ENCODE data around the gene MYH9. TPM values are rescaled to one million over a fixed set of nuclear protein-coding genes. Genes with fewer than 3 reads are reported as not detected.
A peak's percentile ranks its signal among the peaks of the same experiment; 100 is the strongest.

Gene MYH9
- total RNA-seq, 3 donors from 2014 or later (not counting 1 experiment from before 2014, with no cell fraction given) = 803 to 1,038 (median 808) TPM

- intact Hi-C loops (cut with micrococcal nuclease) = no loop called here
These were observed 107.4 kb downstream of the MYH9 start for GRCh38 chr22:36280379-36280778.

GRCh38 chr22:36279219-36279666 is 108.5 kb downstream of the MYH9 start:
- H3K36me3 Mint-ChIP-seq = peaks cover 7% of the 10 kb centered on the region
- no peak for DNase-seq
- TF ChIP-seq CTCF (IDR thresholded peaks at IDR 0.05) = no peak
- no peaks in the 10 kb centered on the region for H3K27me3 ChIP-seq (ENCODE audit: control insufficient read depth, insufficient read depth, low read length)
- intact Hi-C loops (cut with micrococcal nuclease) = loop anchor here (5.0 kb wide), 2 partner anchors 42 to 137 kb away; partner anchors contain the start of gene APOL2
- H3K4me3 Mint-ChIP-seq = no peak overlapping the region
- H3K4me3 ChIP-seq (ENCODE audit: low read length) = no peak overlapping the region
- H3K27me3 Mint-ChIP-seq (ENCODE audit: low read depth in 2 of 2) = no peaks in the 10 kb centered on the region
- no peaks in the 10 kb centered on the region for H3K9me3 ChIP-seq (ENCODE audit: control insufficient read depth, insufficient read depth, low read length)
- H3K4me1 ChIP-seq (ENCODE audit: control insufficient read depth, insufficient read depth, low read length) = peaks cover 10% of the 10 kb centered on the region
- peaks cover 41% of the 10 kb centered on the region for H3K36me3 ChIP-seq (ENCODE audit: control insufficient read depth, insufficient read depth, low read length)
- H3K27ac ChIP-seq (ENCODE audit: low read length) = no peak overlapping the region
- H3K9me3 Mint-ChIP-seq = no peaks in the 10 kb centered on the region
- ATAC-seq = no peak
- WGBS (ENCODE audit: insufficient coverage) = 86% methylated on average over 8 of the region's 8 CpGs
- H3K4me1 Mint-ChIP-seq = peaks cover 10 to 12% of the 10 kb centered on the region in 2 donors
- no peak overlapping the region for H3K27ac Mint-ChIP-seq

More at GRCh38 chr22:36280379-36280778, 107.4 kb downstream of the MYH9 start:
- Mint-ChIP-seq H3K4me3 (no peak overlapping the region), H3K9me3 (no peaks in the 10 kb centered on the region), H3K4me1 (peaks cover 10 to 12% of the 10 kb centered on the region in 2 donors), H3K27me3 (ENCODE audit: low read depth in 2 of 2) (no peaks in the 10 kb centered on the region), H3K36me3 (peaks cover 7% of the 10 kb centered on the region), H3K27ac (peak overlapping the region in 1 of 2 donors; percentile 24)
- DNase-seq = no peak
- Histone ChIP-seq H3K4me1 (ENCODE audit: control insufficient read depth, insufficient read depth, low read length) (peaks cover 10% of the 10 kb centered on the region), H3K36me3 (ENCODE audit: control insufficient read depth, insufficient read depth, low read length) (peaks cover 52% of the 10 kb centered on the region), H3K27ac (ENCODE audit: low read length) (no peak overlapping the region), H3K27me3 (ENCODE audit: control insufficient read depth, insufficient read depth, low read length) (no peaks in the 10 kb centered on the region), H3K9me3 (ENCODE audit: control insufficient read depth, insufficient read depth, low read length) (no peaks in the 10 kb centered on the region), H3K4me3 (ENCODE audit: low read length) (no peak overlapping the region)
- no peak for ATAC-seq
- TF ChIP-seq CTCF (IDR thresholded peaks at IDR 0.05) = no peak
- WGBS (ENCODE audit: insufficient coverage) = 85% methylated on average over 8 of the region's 8 CpGs

GRCh38 chr22:36277482-36278291 is 110.1 kb downstream of the MYH9 start:
- peak; percentile 49 to 84 for DNase-seq
- H3K27ac Mint-ChIP-seq = peak overlapping the region; percentile 37 to 71
- peak; percentile 74 to 98 (median 84) for ATAC-seq
- intact Hi-C loops (cut with micrococcal nuclease) = loop anchor here (1.0 to 5.0 kb wide), 3 partner anchors 40 to 135 kb away; partner anchors contain the start of gene APOL2
- Histone ChIP-seq H3K27ac (ENCODE audit: low read length) (no peak overlapping the region), H3K9me3 (ENCODE audit: control insufficient read depth, insufficient read depth, low read length) (no peaks in the 10 kb centered on the region), H3K4me1 (ENCODE audit: control insufficient read depth, insufficient read depth, low read length) (peaks cover 10% of the 10 kb centered on the region), H3K36me3 (ENCODE audit: control insufficient read depth, insufficient read depth, low read length) (peaks cover 27% of the 10 kb centered on the region), H3K27me3 (ENCODE audit: control insufficient read depth, insufficient read depth, low read length) (no peaks in the 10 kb centered on the region), H3K4me3 (ENCODE audit: low read length) (no peak overlapping the region)
- H3K4me3 Mint-ChIP-seq = no peak overlapping the region
- peak; percentile 77 for TF ChIP-seq CTCF (IDR thresholded peaks at IDR 0.05)
- H3K4me1 Mint-ChIP-seq = peaks cover 10 to 12% of the 10 kb centered on the region in 2 donors
- H3K9me3 Mint-ChIP-seq = no peaks in the 10 kb centered on the region
- WGBS (ENCODE audit: insufficient coverage) = 40% methylated on average over 17 of the region's 18 CpGs
- no peaks in the 10 kb centered on the region for H3K27me3 Mint-ChIP-seq (ENCODE audit: low read depth in 2 of 2)
- peaks cover 7% of the 10 kb centered on the region for H3K36me3 Mint-ChIP-seq
